PC-3 (cell line): ENCODE results near the gene CRELD1.

ENCODE experiments used
- EZH2 ChIP-seq: fragments of 300-600 bp; sonication (generic); IDR thresholded peaks from one replicate; pipeline ENCODE4 v1.6.1; 2017; ENCODE audit warnings: antibody characterized with exemption, mild to moderate bottlenecking, low read length; ENCODE audit not compliant: unreplicated experiment
- TF ChIP-seq, protein P1 (sequence below): fragments of 300-600 bp; sonication (generic); conservative IDR thresholded peaks from 2 replicates; pipeline ENCODE4 v1.5.1; 2017; ENCODE audit warnings: antibody characterized with exemption, low read depth, mild to moderate bottlenecking, low read length

DNA sequence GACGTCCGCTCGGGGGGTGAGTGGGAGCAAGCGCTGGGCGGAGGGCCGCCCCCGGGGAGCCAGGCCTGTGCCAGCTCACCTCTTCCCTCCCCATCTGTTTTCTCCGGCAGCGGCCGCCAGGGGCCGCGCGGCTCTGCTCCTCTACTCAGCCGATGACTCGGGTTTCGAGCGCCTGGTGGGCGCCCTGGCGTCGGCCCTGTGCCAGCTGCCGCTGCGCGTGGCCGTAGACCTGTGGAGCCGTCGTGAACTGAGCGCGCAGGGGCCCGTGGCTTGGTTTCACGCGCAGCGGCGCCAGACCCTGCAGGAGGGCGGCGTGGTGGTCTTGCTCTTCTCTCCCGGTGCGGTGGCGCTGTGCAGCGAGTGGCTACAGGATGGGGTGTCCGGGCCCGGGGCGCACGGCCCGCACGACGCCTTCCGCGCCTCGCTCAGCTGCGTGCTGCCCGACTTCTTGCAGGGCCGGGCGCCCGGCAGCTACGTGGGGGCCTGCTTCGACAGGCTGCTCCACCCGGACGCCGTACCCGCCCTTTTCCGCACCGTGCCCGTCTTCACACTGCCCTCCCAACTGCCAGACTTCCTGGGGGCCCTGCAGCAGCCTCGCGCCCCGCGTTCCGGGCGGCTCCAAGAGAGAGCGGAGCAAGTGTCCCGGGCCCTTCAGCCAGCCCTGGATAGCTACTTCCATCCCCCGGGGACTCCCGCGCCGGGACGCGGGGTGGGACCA, 632 bp upstream of the CRELD1 start:
- TF ChIP-seq, protein P1, sequence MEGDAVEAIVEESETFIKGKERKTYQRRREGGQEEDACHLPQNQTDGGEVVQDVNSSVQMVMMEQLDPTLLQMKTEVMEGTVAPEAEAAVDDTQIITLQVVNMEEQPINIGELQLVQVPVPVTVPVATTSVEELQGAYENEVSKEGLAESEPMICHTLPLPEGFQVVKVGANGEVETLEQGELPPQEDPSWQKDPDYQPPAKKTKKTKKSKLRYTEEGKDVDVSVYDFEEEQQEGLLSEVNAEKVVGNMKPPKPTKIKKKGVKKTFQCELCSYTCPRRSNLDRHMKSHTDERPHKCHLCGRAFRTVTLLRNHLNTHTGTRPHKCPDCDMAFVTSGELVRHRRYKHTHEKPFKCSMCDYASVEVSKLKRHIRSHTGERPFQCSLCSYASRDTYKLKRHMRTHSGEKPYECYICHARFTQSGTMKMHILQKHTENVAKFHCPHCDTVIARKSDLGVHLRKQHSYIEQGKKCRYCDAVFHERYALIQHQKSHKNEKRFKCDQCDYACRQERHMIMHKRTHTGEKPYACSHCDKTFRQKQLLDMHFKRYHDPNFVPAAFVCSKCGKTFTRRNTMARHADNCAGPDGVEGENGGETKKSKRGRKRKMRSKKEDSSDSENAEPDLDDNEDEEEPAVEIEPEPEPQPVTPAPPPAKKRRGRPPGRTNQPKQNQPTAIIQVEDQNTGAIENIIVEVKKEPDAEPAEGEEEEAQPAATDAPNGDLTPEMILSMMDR = peak; percentile 84
- no peak for TF ChIP-seq EZH2
